Gastroesophageal sphincter (tissue), 3 donors: ENCODE measurements around the gene LGALS8.

Experiments used
- CTCF ChIP-seq, 4 experiments: fragments of 200-600 bp in 2 of 4; fragments of 450-650 bp in 2 of 4; sonication (generic) in 1 of 4; IDR thresholded peaks; one replicate each; pipeline ENCODE4 v1.5.1; 2017 to 2019; ENCODE audit warnings: antibody characterized with exemption in 4 of 4, mild to moderate bottlenecking in 2 of 4, moderate library complexity in 2 of 4
- POLR2A ChIP-seq, 2 donors: fragments of 450-650 bp; IDR thresholded peaks; one replicate each; pipeline ENCODE4 v1.6.1; 2017; ENCODE audit warnings: antibody characterized with exemption in 2 of 2, mild to moderate bottlenecking in 2 of 2, moderate library complexity in 1 of 2
- POLR2AphosphoS5 ChIP-seq: sonication (generic); formaldehyde crosslinking; IDR thresholded peaks from one replicate; pipeline ENCODE4 v1.6.1; 2017; ENCODE audit warnings: antibody characterized with exemption

- TF ChIP-seq CTCF (IDR thresholded peaks at IDR 0.05) (no peak), POLR2A (IDR thresholded peaks at IDR 0.05) (no peak), POLR2AphosphoS5 (no peak)
These were observed 28.3 kb downstream of the LGALS8 start for GRCh38 chr1:236552096-236552495.
